DMS79 (cell line): ENCODE results near the gene RANBP10.
"Not testable (repeated sequence)": the region's sequence is repeated elsewhere in the genome, so short reads cannot be mapped to it uniquely, and the experiment has no call there.

Experiments used
- DNase-seq: peaks from one replicate; lab custom pipeline; 2025; lab: John Stamatoyannopoulos, UW

RANBP10 gene

DNA sequence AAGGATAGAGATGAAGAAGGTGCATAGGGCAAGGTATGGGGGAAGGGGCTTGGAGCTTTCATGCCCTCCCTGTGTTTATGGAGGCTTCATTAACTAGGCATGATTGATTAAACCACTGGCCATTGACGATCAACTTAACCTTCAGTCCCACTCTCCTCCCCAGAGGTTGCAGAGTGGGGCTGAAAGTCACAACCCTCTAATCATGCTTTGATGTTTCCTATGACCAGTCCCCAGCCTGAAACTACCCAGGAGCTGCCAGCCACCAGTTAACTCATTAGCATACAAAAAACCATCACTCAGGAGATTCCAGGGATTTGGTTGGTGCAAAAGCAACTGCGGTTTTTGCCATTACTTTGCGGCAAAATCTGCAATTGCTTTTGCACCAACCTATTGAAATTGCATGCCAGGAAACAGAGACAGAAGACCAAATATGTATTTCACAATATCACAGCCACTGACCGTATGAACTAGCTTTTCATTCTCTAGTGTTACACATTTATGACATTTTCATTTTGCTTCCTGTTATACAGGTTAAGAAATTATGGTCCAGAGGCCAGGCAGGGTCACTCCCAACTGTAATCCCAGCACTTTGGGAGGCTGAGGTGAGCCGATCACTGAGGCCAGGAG is 92.6 kb downstream of the RANBP10 start:
- no peak for DNase-seq

- no peak for DNase-seq
These were observed 95.8 kb downstream of the RANBP10 start for GRCh38 chr16:67710607-67711006.

DNA sequence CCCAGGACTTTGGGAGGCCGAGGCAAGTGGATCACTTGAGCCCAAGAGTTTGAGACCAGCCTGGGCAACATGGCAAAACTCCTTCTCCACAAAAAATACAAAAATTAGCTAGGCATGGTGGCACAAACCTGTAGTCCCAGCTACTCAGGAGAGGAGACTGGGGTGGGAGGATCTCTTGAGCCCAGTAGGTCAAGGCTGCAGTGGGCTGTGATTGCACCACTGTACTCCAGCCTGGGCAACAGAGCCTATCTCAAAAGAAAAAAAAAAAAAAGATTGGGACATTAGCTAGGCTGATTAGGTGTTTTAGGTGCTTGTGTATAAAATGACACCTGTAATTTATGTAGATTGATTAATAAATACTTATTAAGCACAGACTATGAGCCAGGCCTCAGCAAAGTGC is 97.3 kb downstream of the RANBP10 start:
- no peak for DNase-seq

GRCh38 chr16:67708368-67708771 is 98.0 kb downstream of the RANBP10 start:
- DNase-seq = no peak

GRCh38 chr16:67707790-67708189 is 98.6 kb downstream of the RANBP10 start:
- DNase-seq = no peak

DNA sequence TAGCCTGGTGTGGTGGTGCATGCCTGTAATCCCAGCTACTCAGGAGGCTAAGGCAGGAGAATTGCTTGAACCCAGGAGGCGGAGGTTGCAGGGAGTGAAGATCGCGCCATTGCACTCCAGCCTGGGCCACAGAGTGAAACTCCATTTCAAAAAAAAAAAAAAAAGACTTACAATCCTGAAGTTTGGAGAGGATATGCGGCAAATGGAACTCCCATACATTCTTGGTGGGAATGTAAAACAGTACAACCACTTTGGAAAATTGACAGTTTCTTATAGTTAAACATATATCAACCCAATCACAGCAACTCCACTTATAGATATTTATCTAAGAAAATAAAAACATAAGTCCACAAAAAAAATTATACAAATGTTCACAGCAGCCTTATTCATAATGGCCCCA is 99.2 kb downstream of the RANBP10 start:
- DNase-seq = no peak

- DNase-seq = no peak
These were observed 102.2 kb downstream of the RANBP10 start for GRCh38 chr16:67704110-67704509.

DNA sequence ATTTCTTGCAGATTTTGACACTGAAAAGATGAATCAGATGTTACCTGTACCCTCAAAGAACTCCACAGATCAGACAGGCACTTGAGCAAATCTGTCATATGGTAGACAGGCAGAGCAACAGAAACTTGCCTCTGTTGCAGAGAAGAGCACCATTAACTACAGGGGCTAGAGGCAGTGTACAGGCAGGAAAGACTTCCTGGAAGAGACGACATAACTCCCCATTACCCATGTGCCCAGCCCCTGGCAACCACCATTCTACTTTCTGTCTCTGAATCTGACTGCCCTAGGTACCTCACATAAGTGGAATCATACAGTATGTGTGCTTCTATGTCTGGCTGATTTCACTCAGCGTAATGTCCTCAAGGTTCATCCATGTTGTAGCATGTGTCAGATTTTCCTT is 102.7 kb downstream of the RANBP10 start:
- no peak for DNase-seq

- DNase-seq = no peak
These were observed 104.2 kb downstream of the RANBP10 start for GRCh38 chr16:67702130-67702529.

DNA sequence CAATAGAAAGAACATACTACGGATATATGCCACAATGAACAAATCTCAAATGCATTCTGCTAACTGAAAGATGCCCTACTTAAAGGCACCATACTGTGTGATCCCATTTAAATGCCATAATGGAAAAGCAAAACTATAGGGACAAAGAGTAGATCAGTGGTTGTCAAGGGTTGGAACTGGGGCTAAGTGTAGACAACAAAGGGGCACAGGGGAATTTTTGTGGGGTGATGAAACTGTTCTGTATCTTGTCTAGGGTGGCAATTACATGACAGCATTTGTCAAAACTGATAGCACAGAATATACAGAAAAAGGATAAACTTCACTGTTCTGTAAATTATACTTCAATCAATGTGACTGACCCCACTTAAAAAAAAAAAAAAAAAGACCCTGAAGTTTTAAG is 104.9 kb downstream of the RANBP10 start:
- DNase-seq = no peak

- DNase-seq = no peak
These were observed 107.1 kb downstream of the RANBP10 start for GRCh38 chr16:67699265-67699664.

- no peak for DNase-seq
These were observed 108.8 kb downstream of the RANBP10 start for GRCh38 chr16:67697422-67698185.

DNA sequence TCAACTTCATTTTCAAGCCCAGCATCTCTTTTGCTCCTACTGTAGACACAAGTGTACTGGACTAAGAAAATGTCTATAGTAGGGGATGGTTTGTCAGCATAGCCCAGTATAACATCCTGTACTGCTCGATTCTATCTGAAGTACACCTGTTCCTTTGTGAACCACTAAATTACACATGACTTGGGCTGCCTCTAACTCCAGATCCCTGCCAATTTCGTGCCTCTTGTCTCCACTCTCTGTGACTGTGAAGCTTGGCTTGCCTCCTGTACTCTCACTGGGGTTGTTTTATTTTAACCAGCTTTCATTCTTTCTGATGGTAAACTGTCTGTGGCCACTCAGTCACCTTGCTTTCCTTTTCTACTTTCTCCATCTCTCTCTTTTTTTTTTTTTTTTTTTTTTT is 111.7 kb downstream of the RANBP10 start:
- peak; percentile 12 for DNase-seq

- DNase-seq = not testable (repeated sequence)
These were observed 112.7 kb downstream of the RANBP10 start for GRCh38 chr16:67693517-67694285.

- no peak for DNase-seq
These were observed 120.8 kb downstream of the RANBP10 start for GRCh38 chr16:67685388-67686112.

DNA sequence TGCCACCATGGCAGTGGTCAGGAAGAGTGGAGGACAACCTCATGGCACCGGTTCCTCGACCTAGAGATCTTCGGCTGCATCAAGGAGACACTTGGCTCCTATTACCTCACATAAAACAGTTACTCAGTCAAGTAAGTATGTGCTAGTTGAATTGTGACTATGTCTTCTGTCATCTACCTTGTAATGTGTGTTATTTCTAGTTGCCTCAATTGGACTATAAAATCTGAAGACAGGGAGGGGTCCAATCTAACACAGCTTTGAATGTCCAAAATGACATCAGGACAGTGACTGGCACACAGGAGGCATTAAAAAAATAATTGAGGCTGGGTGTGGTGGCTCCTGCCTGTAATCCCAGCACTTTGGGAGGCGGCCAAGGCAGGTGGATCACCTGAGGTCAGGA is 122.6 kb downstream of the RANBP10 start:
- no peak for DNase-seq

DNA sequence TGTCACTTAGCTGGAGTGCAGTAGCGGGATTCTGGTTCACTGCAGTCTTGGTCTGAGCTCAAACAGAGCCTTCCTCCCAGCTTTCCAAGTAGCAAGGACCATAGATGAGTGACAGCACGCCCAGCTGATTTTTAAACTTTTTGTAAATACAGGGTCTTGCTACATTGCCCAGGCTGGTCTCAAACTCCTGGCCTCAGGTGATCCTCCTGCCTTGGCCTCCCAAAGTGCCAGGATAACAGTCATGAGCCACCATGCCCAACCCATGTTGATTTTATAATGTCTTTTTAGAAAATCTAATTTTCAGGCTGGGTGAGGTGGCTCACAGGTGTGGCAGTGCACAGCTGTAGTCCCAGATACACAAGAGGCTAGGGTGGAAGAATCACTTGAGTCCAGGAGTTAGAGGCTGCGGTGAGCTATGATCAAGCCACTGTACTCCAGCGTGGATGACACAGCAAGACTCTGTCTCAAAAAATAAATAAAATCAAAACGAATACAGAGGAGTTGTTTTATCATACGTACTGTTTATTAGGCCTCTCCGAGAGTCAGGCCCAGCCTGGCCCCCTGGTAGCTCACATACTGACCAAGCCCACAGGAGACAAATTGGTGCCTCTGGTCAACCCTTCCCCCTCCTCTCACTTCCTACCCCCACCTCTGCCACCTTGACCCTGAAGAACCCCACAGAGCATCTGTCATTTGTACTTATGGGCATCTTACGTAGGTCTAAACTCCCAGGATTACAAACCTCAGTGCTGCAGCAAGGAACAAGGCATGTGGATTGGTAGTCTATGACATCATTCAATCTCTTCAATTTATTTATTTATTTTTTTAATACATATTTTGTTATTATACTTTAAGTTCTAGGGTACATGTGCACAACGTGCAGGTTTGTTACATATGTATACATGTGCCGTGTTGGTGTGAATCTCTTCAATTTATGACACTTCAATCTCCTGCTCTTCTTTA is 126.1 kb downstream of the RANBP10 start:
- no peak for DNase-seq

DNA sequence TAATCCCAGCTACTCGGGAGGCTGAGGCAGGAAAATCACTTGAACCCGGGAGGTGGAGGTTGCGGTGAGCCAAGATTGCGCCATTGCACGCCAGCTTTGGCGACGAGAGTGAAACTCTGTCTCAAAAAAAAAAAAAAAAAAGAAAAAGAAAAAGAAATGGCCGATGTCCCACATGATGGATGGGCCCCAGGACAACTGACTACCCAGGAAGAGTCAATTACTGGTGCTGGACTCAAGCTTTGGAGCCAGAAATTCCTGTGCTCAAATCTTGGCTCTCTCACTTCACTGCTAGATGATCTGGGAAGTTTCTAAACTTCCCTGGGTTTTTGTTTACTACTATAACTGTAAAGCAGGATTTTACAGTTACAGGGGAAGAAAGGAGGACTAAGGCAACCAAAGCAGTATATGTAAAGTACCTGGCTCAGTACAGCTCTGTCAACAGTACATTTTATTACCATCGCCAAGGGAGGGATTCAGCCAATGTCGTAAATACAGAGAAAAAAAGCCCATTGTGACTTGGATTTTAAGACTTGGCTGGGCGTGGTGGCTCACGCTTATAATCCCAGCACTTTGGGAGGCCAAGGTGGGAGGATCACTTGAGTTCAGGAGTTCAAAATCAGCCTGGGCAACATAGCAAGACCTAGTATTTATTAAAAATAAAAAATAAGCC is 127.9 kb downstream of the RANBP10 start:
- DNase-seq = no peak

- no peak for DNase-seq
These were observed 128.6 kb downstream of the RANBP10 start for GRCh38 chr16:67677712-67678111.

GRCh38 chr16:67676939-67677338 is 129.4 kb downstream of the RANBP10 start:
- no peak for DNase-seq

- no peak for DNase-seq
These were observed 129.8 kb downstream of the RANBP10 start for GRCh38 chr16:67676516-67676915.
